HG02588 (cell line): ENCODE results near the gene CHN2.

Experiments used
- ATAC-seq: cut with Tn5 transposase; IDR thresholded peaks from one replicate; pipeline ENCODE4 v1.9.1; 2021; ENCODE audit warnings: mild to moderate bottlenecking, moderate library complexity; ENCODE audit not compliant: unreplicated experiment

CHN2 gene

DNA sequence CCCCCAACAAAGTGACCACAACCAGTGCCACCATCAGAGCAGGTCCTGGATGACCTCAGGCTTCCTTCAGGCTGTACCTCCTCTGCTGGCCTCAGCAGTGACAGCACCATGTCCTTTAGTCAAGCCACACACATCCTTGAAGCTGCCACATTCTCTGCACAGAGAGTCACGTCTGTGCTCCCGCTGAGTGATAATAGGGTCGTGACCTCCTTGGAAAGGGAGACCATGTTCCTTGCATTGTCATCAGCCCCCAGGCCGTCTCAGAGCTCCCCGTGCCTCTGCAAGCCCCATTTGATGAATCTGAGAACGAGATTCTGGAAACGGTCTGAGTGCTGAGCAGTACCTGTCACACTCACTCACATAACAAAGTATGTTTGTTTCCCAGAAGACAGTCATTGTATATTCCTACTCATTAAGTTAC lies 262.6 kb downstream of the CHN2 start:
- ATAC-seq, result no peak

DNA sequence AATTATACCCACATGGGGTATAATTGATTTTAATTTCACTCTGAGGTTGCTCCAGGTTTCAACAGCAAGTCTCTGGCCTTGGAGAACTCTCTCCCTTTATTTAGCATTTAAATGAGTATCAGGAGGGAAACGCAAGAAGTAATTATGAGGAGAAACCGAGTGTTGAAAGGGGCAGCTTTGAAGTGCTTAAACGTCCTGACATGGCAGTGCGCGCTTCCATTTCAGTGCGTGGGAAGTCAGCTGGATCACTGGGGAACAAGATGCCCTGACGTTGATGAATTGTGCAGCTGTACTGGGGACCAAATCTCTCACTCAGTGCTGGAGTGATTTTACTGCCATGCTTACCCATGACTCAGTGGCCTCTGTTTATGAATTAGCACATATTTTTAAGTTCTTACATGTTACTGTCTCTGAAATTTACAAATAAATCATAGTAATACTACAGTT lies 263.0 kb downstream of the CHN2 start:
- ATAC-seq, result no peak

DNA sequence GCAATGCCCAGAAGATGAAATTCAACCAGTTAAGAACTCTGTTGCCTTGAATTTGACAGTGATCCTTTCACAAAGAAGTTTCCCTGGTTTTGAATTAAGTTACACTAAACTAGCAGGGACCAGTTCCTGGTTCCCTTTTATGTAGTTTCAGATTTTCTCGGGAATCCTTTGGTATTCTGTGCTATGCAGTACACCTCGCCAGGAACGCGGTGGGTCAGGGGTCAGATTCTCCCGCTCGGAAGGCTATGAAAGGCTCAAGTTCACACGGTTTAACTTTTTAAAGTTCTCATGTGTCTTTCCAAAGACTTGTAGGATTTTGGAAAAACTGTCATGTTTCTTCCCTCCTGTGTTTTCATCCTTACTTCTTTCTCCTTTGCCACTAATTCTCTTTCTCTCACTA lies 264.4 kb downstream of the CHN2 start:
- no peak for ATAC-seq

DNA sequence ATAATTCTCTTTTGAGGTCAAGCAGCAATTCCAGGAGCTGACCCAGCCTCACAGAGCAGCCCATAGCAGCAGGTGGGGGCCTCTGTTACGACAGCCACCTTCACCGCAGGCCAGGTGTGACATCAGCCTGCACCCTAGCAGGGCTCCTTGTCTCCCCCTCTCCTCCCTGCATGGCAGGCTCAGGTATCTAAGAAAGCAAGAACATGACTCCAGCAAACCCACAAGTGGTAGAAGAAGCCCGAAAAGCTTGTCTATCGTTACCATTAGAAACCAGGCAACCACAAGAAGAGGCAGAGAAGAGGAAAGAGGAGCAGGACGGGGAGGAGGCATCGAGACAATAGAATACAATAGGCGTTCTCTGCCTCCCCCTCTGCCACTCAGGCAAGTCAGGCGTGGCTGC lies 265.0 kb downstream of the CHN2 start:
- no peak for ATAC-seq

DNA sequence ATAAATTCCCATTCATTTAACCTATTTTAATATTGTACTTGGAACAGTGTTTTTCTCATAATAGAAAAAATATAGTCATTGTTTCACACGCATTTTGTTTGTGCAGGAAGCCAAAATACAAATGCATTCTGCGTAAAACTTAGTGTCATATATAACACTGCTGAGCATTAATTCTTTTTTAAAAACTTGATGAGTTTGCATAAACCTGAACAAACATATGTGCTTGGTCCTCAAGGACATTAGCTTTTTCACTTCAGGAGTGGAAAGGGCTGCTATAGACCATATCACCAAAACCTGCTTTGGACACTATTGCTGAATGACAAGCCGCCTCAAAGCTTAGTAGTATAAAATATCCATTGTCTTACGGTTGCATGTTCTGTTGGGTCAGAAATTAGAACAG lies 267.4 kb downstream of the CHN2 start:
- ATAC-seq, result no peak

DNA sequence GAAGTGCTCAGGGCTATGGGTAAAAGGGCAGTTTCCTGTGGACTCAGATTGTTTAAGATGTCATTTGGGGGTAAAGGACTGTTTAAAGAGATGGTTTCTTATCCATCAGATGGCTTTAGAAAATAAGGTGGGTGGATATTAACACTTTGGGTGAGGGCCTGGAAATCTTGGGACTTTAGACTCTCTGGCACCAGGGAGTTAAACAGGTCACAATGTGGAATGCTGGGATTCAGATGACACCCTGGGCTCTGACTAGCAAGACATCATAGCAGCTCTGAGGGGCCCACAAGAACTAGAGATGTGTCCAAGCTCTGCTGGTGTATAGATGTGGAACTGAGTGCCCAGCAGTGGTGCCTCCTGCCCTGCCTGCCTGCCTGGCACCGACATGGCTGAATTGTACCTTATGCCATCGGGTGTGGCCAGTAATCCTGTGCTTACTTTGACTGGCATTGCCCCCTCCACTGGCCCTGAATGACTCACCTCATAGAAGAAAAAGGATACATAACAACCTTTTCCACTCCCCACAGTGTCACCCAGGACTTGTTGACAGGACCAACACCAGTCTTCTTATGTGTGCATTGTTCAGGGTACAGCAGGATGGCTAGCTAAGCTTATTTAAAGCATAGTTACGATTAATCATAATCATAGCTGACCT lies 269.1 kb downstream of the CHN2 start:
- ATAC-seq, result no peak

DNA sequence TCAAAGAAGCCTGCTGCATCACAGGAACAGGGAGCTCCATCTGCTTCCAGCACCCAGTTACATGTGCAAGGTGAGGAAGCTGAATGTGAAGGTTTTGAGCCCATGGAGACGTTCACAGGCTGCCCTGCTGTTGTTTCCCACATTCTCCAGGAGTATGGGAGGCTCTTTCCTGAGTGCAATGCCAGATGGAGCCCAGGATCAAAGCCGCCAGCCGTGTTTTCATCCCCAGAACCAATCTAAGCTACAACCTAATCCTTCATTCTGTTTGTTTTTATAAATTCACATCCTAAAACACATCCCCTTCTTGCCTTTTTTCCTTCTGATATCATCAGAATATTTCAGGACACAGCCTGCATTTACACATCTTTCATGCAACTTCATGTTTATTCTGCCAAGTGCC lies 270.2 kb downstream of the CHN2 start:
- no peak for ATAC-seq

DNA sequence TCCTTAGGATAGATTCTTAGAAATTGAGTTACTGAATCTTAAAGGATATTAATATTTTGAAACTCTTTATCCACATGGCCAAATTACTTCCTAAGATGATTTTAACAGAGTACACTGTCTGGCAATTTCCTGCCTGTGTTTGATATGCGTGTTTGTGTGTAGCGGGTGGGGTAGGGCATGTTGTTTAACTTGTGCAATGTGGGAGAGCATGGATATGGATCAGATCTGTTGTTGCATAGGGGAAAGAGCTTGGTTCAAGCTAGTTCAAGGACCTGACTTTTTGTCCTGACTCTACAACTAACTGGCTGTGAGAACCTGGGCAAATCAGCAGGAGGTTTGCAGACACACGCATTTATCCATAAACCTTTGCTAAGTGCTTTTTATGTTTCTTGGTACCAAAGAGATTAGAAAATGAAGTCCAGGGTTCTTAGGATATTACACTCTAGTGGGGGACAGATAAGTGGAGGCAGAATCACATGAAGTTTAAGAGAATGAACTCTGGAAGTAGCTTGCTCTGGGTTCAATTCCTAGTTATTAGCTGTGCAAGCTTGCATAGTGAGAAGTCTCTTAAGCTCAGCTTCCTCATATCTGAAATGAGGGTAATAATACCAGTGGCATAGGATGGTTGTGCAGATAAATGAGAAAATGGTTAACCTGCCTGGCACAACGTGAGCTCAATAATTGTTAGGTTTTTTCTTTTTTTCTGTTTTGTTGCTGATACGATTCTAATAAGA lies 272.8 kb downstream of the CHN2 start:
- no peak for ATAC-seq

DNA sequence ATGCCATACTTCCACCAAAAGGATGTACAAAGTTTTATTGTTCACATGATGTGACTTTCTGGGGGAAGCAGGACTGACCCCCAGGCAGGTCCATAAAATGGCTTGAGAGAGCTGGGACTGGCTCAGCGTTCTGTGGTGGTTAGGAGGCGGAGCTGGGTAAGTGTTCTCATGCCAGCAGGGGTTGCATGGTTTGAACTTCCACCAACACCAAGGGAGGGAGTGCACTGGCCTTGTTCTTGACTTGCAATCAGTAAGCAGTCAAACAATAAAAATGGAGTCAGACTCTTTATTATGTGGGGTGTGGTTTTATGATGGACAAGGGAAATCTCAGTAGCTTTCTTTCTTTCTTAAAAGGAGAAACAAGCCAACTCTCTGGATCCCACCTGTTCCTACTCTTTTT lies 273.6 kb downstream of the CHN2 start:
- no peak for ATAC-seq

DNA sequence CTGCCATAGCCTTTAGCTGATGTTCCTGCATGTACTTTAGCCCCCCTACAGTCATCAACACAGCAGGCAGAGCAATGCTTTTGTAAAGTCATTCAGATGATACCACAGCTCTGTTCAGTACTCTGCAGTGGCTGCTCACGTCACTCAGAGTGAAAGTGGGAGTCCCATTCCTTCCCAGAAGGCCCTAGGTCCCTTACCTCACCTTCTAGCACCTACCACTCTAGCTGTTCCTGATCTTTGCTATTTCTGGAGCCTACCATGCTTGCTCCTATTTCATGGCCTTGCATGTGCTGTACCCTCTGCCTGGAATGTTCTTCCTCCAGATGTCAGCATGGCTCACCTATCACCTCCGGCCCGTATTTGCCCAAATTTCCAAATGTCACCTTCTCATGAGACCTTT lies 274.7 kb downstream of the CHN2 start:
- no peak for ATAC-seq

DNA sequence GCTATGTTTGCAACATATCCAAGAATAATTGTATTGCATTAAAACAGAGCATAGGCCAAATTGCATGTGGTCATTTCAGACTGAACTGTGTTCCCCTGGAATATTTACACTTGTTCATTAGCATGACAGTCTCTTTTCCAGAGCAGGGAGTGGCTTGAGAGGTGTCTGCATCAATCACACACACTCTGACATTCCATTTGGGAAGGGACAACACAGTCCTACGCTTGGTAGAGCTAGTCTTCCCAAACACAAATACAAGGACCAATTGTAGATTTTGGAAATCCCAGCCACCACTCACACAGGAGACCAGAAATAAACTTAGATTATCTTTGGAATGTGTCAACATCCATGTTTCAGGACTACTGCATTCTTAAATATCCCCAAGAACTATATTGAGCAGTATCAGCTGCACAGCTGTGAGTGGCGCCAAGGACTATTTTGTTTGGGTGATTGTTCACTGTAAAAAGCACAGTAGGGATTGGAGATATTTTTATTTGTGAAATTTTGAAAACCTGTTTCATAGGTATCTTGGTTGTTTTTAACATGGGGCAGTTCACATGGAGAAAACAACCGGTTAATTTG lies 275.5 kb downstream of the CHN2 start:
- no peak for ATAC-seq

DNA sequence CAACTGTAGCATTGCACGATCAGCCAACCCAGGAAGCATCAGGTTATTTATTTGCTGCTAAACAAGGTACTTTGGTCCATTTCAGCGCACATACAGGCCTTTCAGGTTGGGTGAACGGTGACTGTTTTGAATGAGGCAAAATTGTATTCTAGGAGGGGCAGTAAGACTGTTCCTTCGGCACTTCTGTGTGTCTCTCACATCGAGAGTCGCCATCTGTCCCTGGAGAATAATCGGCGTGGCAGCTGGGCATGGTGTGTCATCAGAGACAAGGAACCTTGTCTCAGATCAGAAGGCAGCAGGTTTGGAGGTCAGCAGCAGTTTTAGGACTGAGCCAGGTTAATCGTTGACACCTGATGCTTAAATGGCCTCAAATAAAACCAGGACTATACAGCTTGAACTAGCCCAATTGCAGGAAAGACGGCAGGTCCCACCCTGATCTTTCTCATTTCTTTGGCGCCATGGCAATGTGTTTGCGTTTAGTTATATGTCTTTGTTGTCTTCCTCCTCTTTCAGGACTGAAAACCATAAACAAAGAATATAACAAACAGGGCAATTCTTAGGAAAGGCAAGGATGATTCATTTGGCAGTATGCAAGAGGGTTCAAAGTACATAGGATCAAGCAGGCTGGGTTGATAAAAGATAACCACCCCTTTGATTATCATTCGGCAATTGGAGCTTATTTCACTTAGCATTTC lies 277.0 kb downstream of the CHN2 start:
- no peak for ATAC-seq

DNA sequence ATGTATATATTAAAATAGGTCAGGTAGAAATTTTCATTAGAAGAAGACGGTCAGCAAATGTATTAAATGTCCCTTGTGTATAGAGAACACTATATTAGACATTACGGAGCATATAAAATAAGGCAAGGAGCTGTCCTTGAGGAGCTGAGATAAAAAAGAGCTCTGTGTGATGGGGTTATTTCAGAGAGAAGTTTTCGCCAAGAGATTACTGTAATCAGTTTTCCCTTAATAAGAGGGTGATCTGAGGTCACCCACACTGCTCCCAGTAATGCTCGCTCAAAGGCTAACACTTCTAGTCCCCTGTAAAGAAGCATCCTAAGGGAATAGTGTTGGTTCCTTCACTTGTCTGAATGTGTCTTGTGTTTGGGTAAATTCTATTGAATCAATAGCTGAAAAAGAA lies 282.3 kb downstream of the CHN2 start:
- ATAC-seq, result no peak

DNA sequence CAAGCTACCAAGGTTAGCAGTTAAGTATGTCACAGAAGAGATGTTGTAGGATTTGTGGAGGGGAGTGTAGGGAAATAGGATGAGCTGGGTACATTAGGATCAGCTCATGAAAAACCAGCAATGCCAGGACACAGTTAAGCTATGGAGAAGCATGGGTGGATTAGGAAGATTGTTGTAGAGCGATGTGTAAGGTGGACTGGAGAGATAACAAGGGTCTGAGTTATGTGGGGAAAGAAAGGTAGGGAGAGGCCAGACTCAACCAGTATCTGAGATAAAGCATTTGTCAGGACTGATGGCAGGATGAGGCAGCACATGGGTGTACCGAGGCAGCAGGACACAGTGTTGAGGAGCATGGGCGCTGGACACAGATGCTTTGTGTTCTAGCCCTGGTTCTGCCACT lies 283.7 kb downstream of the CHN2 start:
- no peak for ATAC-seq

DNA sequence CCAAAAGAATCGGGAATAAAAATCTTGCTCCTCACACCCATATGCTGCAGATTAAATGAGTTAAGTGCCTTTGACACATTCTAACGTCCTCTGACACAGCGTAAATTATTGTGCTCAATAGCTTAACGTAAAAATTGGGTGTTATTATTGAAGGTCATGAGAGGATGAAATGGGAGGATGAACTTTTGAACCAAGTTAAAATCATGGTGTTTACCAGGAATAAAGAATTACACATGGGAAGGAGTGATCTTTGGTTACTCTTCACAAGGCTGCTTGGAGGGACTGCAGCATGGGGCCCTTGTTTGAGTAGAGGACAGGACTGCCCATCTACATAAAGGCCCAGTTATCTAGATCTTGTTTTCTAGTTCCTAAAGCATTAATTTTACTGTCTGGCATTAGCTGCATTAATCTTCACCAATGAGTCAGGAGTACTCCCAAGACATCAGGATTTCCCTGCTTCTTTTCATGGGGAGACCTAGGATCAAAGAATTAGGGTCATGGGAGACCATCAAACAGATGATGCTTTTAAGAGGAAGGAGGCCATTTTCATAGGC lies 284.2 kb downstream of the CHN2 start:
- ATAC-seq, result no peak

DNA sequence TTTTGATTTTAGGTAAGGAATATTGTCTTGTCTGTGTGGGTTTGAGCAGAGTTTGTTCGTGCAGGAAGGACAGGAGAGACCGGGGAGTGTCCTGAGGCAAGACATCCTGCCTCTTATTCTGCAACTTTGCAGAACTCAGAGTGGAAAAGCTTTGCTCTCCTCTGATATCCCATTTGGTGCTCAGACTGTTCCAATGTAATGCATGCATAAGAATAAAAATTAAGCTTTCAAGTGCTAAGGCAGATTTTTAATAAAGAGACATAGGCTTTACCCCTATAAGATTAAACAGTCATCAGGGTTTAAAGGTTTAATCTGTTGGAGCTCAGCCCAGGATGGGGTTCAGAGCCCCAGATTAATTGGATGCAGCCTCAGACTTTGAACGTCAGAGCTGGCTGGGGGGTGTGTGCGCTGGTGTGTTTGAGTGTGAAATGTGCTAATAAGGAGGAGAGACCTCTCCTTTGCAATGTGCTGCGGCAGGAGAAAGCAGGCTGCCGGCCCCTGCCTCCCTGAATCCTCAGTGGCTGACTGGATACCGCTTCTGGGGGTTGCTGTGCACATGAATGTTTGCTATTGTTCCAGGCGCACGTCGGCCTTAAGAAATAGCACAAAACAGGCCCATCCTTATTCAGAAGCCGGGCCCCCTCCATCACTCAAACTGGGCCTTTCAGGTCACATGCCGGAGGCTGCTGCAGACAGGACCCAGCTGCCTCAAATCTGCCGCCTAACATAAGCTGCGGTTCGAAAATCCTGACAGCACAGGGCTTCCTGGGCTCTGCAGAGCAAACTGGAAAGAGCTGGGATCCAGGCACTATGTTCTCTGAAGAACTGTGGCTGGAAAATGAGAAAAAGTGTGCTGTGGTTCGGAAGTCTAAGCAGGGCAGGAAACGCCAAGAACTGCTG lies 285.0 kb downstream of the CHN2 start:
- ATAC-seq, result no peak

DNA sequence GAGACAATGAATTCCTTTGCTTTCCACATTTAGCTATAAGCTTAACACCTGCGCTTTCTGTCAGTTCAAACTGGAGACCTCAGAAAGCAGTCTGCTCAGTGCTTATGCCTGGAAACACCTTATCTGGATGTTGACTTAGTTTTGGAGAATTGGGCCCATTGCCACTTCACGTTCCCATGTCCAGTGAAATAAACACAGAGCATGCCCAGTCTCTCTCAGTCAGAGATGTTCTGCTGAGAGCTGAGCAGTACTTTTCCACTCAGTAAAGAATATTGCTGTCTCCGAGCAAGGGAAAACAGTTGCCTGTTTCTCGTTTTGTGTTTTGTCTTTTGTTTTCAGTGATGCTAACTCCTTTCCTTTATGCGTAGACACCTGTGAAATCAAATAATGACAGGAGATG lies 285.9 kb downstream of the CHN2 start:
- ATAC-seq, result no peak

DNA sequence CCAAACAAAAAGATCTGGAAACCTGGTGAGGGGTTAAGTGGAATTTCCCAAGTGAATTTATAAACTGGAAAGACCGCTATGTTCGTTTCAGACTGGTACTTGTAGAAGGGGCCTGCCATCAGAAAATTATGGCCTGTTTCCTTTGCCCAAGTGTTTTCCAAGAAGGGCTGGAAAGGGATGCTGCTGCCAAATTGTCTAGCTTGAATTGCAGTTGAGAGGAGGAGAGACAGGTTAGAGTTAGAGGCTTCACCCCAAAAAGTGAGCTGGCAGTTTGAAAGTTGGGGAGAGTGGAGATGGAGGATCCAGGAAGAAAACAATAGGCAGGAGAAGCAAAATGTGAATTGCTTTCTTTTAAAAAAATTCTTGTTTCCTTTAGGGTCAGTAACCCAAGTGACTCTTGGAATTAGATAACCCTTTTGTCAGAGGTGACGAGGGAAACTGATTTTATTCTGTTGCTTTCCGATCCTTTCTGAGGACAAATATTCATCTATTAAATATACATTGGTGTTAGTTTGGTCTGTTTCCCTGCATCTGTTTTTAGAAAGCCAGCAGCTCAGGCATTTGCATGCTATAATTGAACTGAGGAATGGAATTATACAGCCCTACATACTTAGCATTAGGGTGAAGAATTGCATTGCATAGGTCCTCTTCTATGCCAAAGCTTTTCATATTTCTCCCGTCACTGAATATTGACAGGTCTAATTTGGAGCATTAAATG lies 286.5 kb downstream of the CHN2 start:
- ATAC-seq, result no peak

DNA sequence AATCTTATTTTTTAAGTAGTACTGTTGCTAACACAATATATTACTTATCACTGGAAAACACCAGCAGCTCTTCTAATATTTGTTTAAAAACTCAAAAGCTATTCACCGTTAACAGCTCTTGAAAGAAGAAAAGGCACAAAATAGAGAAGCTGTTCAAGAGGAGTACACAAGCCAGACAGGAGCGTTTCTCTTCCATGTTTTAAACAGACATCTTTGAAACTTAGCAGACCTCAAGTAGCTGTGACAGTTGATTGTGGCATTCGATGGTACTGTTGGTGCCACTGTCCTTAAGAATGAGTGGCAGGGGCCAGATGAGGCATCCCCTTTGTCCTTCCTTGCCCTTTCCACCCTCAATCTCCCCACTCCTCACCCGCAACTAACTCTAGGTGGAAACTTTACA lies 287.5 kb downstream of the CHN2 start:
- no peak for ATAC-seq
